Osteoblast (primary cell): Measurements from ENCODE around the gene MAP3K2. TPM values are rescaled to one million over a fixed set of nuclear protein-coding genes. Genes with fewer than 3 reads are reported as not detected.
A peak's percentile ranks its signal among the peaks of the same experiment; 100 is the strongest.

Experiments used
- DNase-seq: peaks from one replicate; pipeline ENCODE4 v3.0.0; 2011; ENCODE audit warnings: low spot score, mixed read lengths; ENCODE audit not compliant: insufficient read length; ENCODE audit errors: missing footprints
- H2AFZ ChIP-seq: 2 replicates; pipeline ENCODE4 v1.6.0; 2011; ENCODE audit warnings: mild to moderate bottlenecking, low read length
- H3K27ac ChIP-seq: 2 replicates; pipeline ENCODE4 v1.5.1; 2011; ENCODE audit warnings: mild to moderate bottlenecking, low read depth, low read length, moderate library complexity
- H3K27me3 ChIP-seq: 2 replicates; pipeline ENCODE4 v1.6.0; 2012; ENCODE audit warnings: mild to moderate bottlenecking, control low read depth, inconsistent platforms, low read length, moderate library complexity; ENCODE audit not compliant: insufficient read depth
- H3K36me3 ChIP-seq: 2 replicates; pipeline ENCODE4 v1.5.1; 2011; ENCODE audit warnings: mild to moderate bottlenecking, low read length, control low read depth, moderate library complexity; ENCODE audit not compliant: insufficient read depth
- H3K4me1 ChIP-seq: 2 replicates; pipeline ENCODE4 v1.5.1; 2011; ENCODE audit warnings: mild to moderate bottlenecking, low read length, control low read depth, moderate library complexity; ENCODE audit not compliant: insufficient read depth
- H3K4me2 ChIP-seq: 2 replicates; pipeline ENCODE4 v1.6.0; 2011; ENCODE audit warnings: mild to moderate bottlenecking, low read length; ENCODE audit not compliant: insufficient read depth
- H3K4me3 ChIP-seq: fragments of 200-600 bp; sonication (generic); 3 replicates; pipeline ENCODE4 v1.5.1; 2012; ENCODE audit warnings: mild to moderate bottlenecking, low read length, inconsistent platforms; ENCODE audit not compliant: insufficient read depth
- H3K79me2 ChIP-seq: 2 replicates; pipeline ENCODE4 v1.6.0; 2012; ENCODE audit warnings: mild to moderate bottlenecking, low read length, control low read depth, inconsistent platforms; ENCODE audit not compliant: insufficient read depth
- H3K9me3 ChIP-seq: 2 replicates; pipeline ENCODE4 v1.5.1; 2011; ENCODE audit warnings: low read depth, low read length, control low read depth
- H4K20me1 ChIP-seq: 2 replicates; pipeline ENCODE4 v1.6.0; 2012; ENCODE audit warnings: mild to moderate bottlenecking, low read length, control low read depth; ENCODE audit not compliant: insufficient read depth
- total RNA-seq: library from RNA; depleted of rRNA; stranded (reverse); fragments of >200 nt; gene quantifications from 2 replicates; pipeline ENCODE4 v1.2.3, GENCODE V29; 2012
- TF ChIP-seq, protein P1 (sequence below): IDR thresholded peaks from 2 replicates; pipeline ENCODE4 v1.5.1; 2011; ENCODE audit warnings: mild to moderate bottlenecking, low read depth, low read length, moderate library complexity; ENCODE audit errors: extremely low read depth

The MAP3K2 gene
- total RNA-seq, 1 donor, result 64.1 TPM

DNA sequence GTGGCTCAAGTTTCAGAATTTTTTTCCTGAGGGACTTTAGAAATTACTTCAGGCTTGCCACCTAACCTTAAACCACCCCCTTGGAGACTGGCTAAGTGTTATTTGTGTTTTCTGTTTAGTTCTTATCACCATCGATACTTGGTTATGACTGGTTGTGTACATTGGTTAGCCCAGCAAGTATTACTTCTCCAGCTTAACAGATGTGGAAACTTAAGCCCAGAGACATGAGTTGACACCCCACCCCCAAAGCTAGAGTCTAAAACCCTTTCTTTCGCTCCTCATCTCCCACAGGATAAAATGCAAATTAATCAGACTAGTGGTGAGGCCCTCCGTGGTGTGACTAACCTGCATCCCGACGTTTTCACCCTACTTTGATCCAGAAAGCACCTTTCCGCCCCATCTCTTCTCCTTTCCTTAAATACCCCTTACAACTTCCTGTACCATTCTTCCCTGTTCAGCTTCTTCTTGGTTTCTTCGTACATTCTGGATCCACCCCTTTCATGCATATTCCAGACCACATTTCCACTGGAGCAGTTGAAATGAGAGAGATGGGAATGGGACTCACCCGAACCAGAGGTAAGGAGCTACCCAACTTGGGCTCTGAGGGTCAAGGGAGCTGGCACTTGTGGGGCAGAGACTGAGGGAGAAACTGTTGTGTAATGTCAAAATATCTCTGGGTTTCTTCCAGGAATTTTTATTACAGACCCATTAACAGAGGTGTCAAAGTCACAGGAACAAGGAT, 819 bp upstream of the MAP3K2 start:
- Histone ChIP-seq H3K27me3 (no peaks in the 10 kb centered on the region), H2AFZ (peak overlapping the region; percentile 78), H3K4me2 (peak overlapping the region; percentile 83), H3K79me2 (peaks cover 37% of the 10 kb centered on the region), H3K36me3 (no peaks in the 10 kb centered on the region), H3K4me3 (peak overlapping the region; percentile 88), H3K27ac (peak overlapping the region; percentile 85), H3K9me3 (no peaks in the 10 kb centered on the region), H4K20me1 (peaks cover 16% of the 10 kb centered on the region), H3K4me1 (peaks cover 34% of the 10 kb centered on the region)
- TF ChIP-seq, protein P1, sequence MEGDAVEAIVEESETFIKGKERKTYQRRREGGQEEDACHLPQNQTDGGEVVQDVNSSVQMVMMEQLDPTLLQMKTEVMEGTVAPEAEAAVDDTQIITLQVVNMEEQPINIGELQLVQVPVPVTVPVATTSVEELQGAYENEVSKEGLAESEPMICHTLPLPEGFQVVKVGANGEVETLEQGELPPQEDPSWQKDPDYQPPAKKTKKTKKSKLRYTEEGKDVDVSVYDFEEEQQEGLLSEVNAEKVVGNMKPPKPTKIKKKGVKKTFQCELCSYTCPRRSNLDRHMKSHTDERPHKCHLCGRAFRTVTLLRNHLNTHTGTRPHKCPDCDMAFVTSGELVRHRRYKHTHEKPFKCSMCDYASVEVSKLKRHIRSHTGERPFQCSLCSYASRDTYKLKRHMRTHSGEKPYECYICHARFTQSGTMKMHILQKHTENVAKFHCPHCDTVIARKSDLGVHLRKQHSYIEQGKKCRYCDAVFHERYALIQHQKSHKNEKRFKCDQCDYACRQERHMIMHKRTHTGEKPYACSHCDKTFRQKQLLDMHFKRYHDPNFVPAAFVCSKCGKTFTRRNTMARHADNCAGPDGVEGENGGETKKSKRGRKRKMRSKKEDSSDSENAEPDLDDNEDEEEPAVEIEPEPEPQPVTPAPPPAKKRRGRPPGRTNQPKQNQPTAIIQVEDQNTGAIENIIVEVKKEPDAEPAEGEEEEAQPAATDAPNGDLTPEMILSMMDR, result no peak
- peak; percentile 69 for DNase-seq

DNA sequence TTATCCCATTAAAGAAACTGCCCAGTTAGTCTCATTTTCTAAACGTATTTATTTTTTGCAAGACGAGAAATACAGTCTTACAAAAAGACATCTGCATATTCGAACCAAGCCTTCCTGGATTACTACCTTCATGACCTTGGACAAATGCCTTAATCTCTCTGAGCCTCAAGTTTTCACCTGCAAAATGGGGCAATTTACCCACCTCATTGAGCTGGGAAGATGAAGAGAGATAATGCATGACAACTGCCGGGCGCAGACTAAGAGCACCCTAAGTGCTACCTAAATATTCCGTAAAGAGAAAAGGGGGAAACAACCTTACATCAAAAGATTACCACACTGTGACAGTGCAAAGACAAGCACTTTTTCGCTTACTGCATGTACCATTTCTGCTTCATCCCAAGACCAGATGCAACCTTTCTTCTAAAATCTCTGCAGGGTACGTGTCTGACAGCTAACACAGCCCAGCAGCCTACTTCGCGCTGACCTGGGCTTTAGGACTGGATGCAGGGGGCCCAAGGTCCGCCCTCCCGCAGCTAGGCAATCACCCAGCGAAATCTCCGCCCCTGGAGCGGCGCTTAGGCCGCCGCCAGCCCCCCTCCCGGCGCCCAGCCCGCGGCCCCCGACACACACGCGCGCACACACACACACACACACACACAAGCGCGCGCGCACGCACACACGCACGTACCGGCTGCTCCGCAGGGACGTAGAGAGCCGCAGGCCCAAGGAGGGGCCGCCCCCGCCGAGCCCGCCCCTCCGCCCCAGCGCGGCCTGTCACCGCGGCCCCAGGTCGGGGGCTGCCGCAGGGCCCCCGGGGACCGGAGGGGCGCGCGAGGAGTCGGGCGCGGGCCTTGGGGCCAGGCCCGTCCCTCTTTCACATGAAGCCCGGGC, 766 bp downstream of the MAP3K2 start:
- Histone ChIP-seq H3K79me2 (peaks cover 53% of the 10 kb centered on the region), H3K36me3 (no peaks in the 10 kb centered on the region), H3K27me3 (no peaks in the 10 kb centered on the region), H3K4me2 (peak overlapping the region; percentile 100), H3K4me3 (peak overlapping the region; percentile 88), H4K20me1 (peaks cover 30% of the 10 kb centered on the region), H2AFZ (peak overlapping the region; percentile 84), H3K9me3 (no peaks in the 10 kb centered on the region), H3K4me1 (peaks cover 22% of the 10 kb centered on the region), H3K27ac (peak overlapping the region; percentile 95)
- DNase-seq, result peak; percentile 94
- TF ChIP-seq, protein P1, result no peak

DNA sequence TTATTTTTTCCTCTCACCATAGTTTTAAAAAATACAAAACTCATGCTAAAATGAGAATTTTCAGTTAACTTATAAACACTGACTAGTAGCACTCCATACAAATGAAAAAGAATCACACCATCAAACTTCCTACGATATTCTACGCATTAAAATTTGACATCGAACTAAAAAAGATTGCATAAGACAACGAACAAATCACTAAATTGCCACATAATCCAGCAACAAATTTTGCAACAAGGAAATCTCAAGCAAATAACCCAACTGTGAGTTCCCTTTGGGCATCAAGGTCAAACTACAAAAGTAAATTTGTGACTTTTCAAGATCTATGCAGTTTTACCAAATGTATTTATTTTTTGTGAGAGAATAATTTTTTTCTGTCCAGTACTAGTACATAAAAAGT, 1.5 kb downstream of the MAP3K2 start:
- TF ChIP-seq, protein P1, result no peak
- Histone ChIP-seq H3K36me3 (no peaks in the 10 kb centered on the region), H3K27me3 (no peaks in the 10 kb centered on the region), H3K9me3 (no peaks in the 10 kb centered on the region), H3K4me3 (peak overlapping the region; percentile 88), H3K4me2 (peak overlapping the region; percentile 100), H2AFZ (no peak overlapping the region), H4K20me1 (peaks cover 38% of the 10 kb centered on the region), H3K27ac (peak overlapping the region; percentile 95), H3K4me1 (peaks cover 20% of the 10 kb centered on the region), H3K79me2 (peaks cover 60% of the 10 kb centered on the region)
- DNase-seq, result no peak

DNA sequence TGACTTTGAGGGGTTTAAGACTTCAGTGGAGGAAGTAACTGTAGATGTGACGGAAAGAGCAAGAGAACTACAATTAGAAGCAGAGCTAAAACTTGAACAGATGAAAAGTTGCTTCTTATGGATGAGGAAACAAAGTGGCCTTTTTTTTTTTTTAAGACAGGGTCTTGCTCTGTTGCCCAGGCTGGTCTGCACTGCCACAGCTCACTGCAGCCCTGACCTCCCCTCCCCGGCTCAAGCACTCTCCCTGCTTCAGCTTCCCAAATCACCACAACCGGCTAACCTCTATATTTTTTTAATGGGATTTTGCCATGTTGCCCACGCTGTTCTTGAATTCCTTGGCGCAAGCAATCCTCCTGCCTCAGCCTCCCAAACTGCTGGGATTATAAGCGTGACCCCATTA, 3.2 kb downstream of the MAP3K2 start:
- no peaks in the 10 kb centered on the region for H3K9me3 ChIP-seq
- H2AFZ ChIP-seq, result no peak overlapping the region
- no peaks in the 10 kb centered on the region for H3K27me3 ChIP-seq
- peaks cover 45% of the 10 kb centered on the region for H4K20me1 ChIP-seq
- no peaks in the 10 kb centered on the region for H3K36me3 ChIP-seq
- peaks cover 20% of the 10 kb centered on the region for H3K4me1 ChIP-seq
- TF ChIP-seq, protein P1, result no peak
- H3K27ac ChIP-seq, result no peak overlapping the region
- no peak overlapping the region for H3K4me2 ChIP-seq
- DNase-seq, result no peak
- H3K79me2 ChIP-seq, result peaks cover 77% of the 10 kb centered on the region
- H3K4me3 ChIP-seq, result no peak overlapping the region
